NCI-H187 (cell line): Measurements from ENCODE around the gene TNFSF18.

Source experiments
- DNase-seq, 2 experiments: peaks; one replicate each; lab custom pipeline; 2025; lab: John Stamatoyannopoulos, UW

Gene TNFSF18

DNA sequence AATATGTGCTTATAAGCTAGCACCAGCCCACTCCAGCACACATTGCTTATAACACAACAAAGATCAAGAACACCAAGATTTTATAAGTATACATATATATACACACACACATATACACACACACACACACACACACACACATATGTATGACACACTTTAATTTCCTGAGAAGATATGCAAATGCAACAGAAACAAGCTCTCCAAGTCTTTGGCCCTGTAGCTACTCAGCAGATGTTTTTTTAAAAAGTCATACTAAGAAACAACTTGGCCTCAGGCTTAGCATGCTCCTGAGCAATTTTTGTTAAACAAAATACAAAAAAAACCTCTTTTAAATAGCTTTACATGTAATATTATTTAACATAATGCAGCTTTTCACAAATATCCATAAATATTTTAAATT lies 11.1 kb downstream of the TNFSF18 start:
- no peak for DNase-seq

GRCh38 chr1:173038875-173039554 lies 11.7 kb downstream of the TNFSF18 start:
- no peak for DNase-seq

DNA sequence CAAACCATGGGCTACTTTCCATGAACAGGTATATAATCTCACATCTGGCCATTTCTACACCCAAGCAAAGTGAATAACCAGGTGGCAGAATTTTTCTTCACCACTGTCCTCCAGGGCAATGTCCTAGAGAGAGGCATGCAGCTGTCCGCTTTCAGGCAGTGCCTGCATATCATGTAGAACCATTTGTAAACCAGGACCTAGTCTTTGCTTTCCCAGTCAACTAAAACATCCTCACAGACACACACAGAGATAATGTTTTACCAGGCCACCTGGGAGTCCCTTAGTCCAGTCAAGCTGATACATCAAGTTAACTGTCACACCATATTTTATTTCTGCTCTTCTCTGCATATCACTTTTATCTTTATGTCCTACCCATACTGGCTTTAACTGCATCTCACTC lies 26.2 kb downstream of the TNFSF18 start:
- DNase-seq, result no peak

DNA sequence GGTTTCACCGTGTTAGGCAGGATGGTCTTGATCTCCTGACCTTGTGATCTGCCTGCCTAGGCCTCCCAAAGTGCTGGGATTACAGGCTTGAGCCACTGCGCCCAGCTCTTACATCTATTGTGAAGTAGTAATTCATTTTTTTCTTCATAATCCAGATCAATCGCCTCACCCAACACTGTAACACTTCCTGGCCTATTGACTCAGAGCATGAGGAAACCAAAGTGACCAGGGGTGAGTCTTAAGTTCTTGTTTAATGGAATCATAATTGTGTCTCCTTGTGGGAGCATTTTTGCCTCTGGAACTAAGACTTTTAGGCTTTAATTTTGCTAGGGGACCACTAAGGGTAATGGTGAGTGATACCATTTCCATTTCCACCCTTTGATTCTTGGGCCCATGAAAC lies 27.4 kb downstream of the TNFSF18 start:
- DNase-seq, result no peak

DNA sequence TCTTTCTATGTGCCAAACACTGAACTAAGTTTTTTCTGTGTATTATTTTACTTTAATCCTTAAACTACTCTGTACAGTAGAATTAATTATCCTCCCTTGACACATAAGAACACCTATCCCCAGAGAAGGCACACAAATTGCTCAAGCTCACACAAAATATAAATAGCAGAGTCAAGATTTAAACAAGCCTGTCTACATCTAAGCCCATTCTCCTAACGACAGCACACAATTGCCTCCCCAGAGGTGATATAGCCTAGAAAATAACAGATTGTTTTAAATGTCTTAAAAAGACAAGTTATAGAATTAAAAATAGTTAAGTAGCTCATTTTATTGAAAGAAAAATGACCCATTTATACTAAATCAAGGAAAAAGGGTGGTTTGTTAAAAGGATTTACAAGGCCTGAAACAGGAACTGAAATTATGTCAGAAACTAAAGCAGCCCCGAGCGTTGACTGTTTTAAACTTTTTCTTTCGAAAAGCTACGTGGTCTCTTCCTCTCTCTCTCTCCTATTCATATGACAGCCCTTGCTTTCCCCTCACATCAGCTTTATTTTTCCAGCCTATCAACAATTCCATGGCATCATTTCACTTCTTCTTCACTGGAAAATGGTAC lies 30.5 kb downstream of the TNFSF18 start:
- DNase-seq, result no peak

DNA sequence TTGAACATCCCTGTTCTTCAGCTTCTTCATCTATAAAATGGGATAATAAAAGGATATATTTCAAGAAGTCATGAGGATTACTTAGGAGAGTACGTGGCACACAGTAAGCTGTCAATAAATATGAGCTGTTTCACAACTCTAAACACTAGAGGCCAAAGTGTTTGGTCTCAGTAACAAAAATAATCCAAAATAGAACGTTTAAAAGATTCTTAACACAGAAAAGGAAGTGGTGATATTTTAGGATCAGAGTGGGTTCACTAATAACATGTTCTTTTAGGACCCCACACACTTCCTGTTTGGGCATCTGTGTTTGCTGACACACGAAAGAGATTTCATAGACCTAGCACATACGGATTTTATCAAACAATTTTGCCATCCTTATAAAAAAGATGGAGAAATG lies 32.9 kb downstream of the TNFSF18 start:
- DNase-seq, result no peak

GRCh38 chr1:173016419-173016818 lies 34.3 kb downstream of the TNFSF18 start:
- DNase-seq, result no peak

DNA sequence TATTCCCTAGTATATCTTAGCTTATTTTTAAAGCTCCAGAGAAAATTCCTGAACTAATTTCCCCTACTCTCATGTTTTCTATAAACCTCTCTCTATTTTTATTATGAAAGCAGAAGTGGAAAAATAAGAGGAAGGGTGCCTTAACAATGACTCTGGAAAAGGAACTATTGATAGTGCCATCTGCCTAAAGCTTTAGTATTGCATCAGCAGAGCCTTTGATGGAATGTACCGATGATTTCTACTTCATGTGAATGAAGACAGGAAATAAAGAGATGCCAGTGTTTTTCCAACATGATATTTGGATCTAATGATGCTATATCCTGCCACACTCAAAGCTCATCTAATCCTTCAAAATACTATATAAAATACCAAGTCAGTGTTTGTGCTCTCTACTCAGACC lies 35.1 kb downstream of the TNFSF18 start:
- DNase-seq, result no peak

DNA sequence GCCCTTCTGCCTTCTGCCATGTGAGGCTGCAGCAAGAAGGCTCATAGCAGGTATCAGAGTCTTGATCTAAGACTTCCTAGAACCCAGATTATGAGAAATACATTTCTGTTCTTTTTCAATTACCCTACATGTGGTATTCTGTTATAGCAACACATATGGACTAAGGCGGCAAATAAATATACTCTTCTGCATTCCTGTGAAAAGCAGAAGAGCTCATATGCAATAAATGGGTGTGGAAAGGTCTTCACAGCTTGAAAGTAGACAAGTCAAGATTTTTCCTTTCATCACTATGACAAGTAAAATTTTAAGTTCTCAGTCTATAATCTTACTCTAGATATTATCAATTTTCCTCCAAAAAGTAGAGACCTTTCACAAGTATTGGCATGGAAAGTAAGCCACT lies 36.6 kb downstream of the TNFSF18 start:
- DNase-seq, result no peak

DNA sequence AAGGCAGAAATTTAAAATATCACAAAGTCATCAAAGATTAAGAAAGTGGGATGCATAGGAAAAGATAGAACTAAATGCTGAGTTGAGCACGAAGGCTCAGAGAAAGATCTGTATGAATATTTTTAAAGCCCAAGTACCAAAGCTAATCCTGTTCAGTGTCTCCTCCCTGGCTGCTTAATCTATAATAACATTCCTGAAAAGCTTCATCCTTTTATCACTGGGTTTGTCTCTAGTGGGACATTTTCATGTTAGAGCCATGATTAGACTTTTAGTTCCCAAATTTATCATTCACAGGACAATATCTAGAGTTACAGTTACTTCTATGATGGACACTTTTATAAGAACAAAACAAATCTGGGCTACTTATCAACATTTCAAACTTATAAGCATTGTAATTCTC lies 38.6 kb downstream of the TNFSF18 start:
- no peak for DNase-seq

DNA sequence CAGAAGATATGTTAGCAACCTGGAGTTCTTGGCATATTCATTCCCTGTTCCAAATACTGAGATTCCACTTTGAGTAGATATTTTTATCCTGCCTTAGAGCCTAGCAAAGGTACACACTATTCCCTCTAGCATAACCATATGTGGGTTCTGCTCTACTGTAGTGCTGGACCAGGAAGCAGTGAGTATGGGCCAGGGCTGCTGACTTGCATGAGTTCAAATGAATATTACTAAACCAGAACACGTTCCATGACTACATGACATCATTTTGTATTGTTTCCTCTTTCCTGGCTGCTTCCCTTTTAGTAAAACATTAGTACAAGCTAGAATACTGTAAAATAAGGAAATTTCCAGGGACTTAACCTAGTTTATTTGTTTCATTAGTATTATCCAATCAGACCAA lies 41.1 kb downstream of the TNFSF18 start:
- DNase-seq, result no peak

DNA sequence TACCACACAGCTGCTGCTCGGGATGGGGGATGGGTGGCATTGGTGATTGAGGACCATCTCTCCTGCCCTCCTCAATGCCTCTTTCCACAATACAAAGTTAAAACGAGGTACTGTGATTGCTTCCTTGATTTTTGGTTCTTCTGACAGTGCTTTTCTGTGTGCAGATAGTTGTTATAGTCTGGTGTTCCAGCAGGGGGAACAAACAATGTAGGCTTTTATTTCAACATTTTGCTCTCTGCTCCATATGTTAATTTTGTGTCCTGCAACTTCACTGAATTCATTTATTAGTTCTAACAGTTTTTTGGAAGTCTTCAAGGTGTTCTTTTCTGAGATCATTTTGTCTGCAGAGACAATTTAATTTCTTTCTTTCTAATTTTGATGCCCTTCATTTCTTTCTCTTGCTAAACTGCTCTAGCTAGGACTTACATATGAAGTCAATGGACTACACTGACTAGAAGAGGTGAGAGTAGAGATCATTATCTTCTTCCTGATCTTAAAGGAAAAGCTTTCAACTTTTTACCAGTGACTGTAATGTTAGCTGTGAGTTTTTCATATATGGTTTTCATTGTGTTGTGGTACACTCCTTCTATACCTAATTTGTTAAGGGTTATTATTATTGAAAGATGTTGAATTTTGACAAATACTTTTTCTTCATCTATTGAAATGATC lies 45.4 kb downstream of the TNFSF18 start:
- no peak for DNase-seq

DNA sequence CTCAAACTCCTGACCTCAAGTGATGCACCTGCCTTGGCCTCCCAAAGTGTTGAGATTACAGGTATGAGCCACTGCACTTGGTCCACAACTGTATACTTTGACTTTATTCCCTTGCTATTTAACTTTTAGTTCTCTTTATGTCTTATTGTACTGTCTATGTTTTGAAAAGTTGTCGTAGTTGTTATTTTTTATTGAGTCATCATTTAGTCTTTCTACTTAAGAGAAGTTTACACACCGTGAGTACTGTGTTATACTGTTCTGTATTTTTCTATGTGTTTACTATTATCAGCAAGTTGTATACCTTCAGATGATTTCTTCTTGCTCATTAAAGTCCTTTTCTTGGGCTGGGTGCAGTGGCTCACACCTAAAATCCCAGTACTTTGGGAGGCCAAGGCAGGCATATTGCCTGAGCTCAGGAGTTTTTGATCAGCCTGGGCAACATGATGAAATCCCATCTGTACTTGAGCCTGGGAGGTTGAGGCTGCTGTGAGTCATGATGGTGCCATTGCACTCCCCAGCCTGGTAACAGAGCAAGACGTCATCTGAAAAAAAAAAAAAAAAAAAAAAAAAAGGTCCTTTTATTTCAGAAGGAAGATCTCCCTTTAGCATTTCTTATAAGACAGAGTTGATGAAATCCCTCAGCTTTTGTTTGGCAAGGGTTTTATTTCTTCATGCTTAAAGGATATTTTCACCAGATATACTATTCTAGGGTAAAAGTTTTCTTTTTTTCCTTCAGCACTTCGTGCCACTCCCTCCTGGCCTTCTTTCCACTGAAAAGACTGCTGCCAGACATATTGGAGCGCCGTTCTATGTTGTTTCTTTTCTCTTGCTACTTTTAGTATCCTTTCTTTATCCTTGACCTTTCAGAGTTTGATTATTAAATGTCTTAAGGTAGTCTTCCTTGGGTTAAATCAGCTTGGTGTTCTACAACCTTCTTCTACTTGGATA lies 47.6 kb downstream of the TNFSF18 start:
- no peak for DNase-seq

- DNase-seq, result no peak
These were observed 51.4 kb downstream of the TNFSF18 start for GRCh38 chr1:172999349-172999748.

DNA sequence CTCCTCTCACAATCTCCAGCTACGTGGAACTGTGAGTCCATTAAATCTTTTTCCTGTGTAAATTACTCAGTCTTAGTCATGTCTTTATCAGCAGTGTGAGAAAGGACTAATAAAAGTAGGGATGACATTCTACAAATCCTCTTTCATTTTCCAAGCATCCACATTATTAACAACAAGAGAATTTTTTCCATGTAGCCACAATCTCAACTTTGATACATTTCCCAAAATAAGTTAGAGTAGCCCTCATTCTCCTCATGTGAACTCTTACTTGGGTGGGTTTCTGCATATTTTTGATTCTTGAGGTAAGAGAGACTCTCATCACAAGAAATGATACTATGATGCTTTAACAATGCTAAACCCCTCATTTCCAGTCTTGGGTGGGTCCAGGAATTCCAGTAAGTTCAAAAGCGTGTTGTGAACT lies 52.8 kb downstream of the TNFSF18 start:
- no peak for DNase-seq

DNA sequence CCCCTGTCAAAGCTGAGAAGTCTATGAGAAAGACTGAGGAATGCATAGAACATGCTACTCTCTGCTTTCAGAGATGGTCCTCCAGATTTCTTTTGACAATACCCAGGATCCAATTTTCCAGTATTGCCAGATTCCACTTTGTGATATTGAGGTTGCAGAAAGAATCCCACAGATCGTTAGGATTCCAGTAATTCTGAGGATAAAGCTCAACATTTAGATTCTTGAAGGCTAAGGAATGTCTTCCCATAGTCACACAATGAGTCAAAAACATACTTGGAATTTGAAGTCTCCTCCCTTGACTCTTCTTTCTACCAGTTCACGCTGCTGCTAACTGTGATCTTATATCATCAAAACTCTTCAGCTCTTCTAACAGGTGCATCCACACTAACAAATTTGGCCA lies 57.1 kb downstream of the TNFSF18 start:
- no peak for DNase-seq

- DNase-seq, result no peak
These were observed 58.9 kb downstream of the TNFSF18 start for GRCh38 chr1:172991674-172992400.

DNA sequence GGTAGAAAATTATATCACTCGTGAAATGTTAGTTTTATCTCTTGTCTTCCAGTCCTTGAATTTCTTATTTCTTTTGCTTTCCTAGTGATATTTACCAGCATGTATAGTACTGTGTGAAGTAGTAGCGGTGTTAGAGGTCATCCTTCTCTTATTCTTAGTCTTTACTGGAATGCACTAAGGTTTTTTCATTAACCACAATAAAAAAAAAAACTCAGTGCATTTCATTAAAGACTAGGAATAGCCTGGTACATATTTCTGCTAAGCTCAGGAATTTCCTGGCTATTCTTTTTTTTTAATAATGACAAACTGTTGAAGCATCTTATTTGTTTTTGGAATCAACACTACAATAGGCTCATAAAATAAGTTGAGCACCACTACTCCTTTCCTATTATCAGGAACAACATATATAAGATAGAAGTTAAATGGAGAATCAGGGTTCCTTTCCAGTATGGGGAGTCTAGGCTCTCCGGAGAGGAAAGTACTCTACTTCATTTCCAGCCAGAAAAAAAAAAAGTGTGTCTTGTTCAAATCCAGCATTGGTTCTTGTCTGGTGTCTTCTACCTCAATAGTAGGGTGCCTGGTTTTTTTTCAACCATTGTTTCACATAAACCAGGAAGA lies 60.0 kb downstream of the TNFSF18 start:
- DNase-seq, result no peak
